IPS-NIHi7 (cell line): ENCODE data around the gene DNM3.

Experiments
- DNase-seq: peaks from one replicate; pipeline ENCODE4 v3.0.0; 2012; ENCODE audit warnings: mixed read lengths; ENCODE audit errors: extremely low spot score

Gene DNM3

GRCh38 chr1:171817511-171818265, 23.6 kb upstream of the DNM3 start:
- peak; percentile 66 for DNase-seq

DNA sequence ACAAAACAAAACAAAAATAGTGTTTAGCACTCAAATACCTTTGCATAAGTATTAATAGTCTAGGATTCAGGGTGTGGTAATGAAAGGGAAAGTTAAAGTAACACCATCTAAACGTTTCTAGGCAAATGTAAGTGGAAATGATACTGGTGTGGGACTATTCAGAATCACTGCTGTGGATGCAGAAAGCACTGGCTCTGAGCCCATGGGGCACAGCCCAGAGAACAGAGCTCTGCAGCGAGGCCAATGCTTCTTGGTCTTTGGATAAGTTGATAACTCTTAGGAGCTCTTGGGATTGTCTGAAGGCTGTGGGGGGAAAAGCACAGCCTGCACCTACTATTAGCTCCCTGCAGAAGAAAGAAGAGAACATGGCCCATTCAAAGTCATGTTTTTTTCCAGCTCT, 21.4 kb upstream of the DNM3 start:
- no peak for DNase-seq

DNA sequence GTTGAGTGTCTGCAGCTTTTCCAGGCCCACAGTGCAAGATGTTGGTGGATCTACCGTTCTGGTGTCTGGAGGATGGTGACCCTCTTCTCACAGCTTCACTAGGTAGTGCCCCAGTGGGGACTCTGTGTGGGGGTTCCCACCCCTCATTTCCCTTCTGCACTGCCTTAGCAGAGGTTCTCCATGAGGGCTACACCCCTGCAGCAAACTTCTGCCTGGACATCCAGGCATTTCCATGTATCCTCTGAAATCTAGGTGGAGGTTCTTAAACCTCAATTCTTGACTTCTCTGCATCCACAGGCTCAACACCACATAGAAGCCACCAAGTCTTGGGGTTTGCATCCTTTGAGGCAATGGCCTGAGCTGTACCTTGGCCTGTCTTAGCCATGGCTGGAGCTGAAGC, 14.3 kb upstream of the DNM3 start:
- DNase-seq = no peak

- DNase-seq = no peak
Measured at GRCh38 chr1:171828794-171829193, 12.5 kb upstream of the DNM3 start.

DNA sequence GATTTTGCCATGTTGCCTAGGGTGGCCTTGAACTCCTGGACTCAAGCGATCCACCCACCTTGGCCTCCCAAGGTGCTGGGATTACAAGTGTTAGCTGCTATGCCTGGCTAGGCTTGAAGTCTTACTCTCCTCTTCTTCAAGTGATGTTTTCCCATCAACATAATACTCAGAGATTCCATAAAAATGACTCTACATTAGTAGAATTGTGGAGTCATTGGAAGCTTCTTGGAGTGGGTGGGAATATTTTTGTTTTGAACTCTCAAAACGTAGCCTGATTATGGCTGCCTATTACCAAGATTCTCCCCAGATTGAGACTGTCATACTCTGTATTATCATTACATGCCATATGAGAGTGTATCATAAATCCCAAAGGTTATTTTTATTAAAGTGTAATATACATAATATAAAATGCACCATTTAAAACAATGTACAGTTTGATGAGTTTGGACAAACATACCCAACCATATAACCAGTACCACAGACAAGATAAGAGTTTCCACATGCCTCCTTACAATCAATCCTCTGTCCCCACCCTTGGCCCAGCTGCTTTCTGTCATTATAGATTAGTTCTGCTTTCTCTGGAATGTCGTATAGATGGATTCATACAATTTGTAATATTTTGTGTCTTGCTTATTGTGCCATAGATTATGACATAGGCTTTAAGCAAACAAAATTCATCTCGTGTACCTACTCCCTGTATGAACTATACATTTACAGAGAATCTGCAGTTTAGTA, 8.0 kb upstream of the DNM3 start:
- no peak for DNase-seq

DNA sequence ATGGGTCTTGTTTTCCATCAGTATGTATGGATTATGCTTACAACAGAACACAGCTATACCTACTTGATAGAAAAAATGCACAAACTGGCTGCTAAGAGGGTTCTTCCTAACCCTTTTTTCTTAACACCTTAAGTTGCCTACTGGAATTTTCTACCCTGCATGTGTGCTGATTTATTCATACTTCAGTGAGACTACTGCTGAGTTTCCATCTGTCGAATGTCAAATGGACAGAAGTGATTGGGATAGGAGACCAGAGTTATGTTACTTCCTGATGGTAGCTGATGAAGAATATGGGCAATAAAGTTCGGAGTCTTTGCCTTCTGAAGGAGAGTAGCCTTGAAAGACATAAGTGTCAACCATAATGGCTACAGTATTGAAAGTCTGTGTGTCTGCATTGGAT, 6.5 kb upstream of the DNM3 start:
- DNase-seq = no peak

GRCh38 chr1:171835891-171836290, 5.4 kb upstream of the DNM3 start:
- DNase-seq = no peak

- DNase-seq = peak; percentile 47
Measured at GRCh38 chr1:171841931-171842761, 848 bp downstream of the DNM3 start.

GRCh38 chr1:171844381-171844780, 3.1 kb downstream of the DNM3 start:
- DNase-seq = no peak

GRCh38 chr1:171845998-171846397, 4.7 kb downstream of the DNM3 start:
- DNase-seq = no peak

GRCh38 chr1:171849245-171849898, 8.1 kb downstream of the DNM3 start:
- no peak for DNase-seq

DNA sequence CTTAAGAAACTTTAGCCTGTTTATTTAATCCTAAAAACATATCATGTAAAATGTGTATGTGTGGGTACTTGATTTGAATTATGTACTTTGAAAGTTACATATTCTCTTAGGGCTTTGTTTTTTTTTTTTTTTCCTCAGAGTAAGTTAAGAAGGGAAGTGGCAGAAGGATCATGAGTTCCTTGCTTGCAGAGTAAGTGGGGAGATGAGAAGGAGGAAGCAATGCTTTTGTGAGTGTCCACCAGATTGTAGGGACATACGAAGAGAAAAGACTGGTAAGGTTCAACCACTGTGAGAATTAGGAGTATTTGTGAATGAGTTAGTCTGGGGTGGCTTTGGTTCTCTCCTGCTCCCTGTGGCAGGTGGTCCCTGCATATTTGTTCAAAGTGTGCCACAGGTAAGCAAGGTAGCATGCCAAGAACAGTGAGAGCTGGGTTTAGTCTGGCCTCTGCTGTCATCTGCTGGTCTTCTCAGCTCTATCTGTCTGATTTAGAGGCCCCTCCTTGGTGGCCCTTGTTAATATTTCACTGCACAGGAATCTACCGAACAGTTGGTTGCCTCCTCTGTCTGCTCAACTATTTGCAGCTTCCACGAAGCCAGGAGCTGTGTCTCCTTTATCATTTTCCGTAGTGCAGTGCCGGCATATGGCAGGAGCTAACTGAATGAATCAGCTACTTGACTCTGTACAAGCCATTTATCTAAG, 9.5 kb downstream of the DNM3 start:
- DNase-seq = no peak

DNA sequence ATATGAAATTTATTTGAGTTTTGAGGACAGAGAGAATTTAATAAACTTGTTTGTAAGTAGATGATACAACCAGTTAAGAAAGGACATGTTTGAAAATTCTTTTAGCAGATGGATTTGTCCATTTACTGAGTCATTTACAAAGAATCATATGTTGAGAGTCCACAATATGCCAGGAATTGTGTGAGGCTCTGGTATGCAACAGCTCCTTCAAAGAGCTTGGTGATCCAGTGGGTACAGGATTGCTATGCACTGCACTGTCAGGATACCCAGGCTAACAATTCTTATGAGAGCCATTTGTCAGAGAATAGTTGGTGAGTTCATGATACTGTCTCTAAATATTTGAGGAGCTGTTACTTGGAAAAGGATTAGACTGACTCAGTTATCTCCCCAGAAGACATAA, 11.0 kb downstream of the DNM3 start:
- no peak for DNase-seq

GRCh38 chr1:171855381-171855780, 14.1 kb downstream of the DNM3 start:
- DNase-seq = no peak

DNA sequence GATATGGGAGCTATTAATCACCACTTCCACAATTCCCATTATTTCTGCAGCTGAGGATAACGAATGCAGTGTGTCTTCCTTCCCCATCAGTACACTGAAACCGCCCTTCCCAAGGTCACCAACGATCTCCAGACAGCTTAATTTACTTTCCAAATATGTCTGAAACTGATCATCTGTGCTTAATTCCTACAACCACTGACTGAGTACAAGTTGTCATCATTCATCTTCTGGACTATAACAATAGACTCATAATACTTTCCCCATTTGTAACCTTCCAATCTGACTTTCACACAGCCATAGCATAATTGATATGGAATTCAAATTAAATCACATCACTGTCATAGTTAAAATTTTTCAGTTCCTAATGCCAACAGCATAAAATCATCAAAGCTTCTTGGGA, 17.4 kb downstream of the DNM3 start:
- DNase-seq = no peak

DNA sequence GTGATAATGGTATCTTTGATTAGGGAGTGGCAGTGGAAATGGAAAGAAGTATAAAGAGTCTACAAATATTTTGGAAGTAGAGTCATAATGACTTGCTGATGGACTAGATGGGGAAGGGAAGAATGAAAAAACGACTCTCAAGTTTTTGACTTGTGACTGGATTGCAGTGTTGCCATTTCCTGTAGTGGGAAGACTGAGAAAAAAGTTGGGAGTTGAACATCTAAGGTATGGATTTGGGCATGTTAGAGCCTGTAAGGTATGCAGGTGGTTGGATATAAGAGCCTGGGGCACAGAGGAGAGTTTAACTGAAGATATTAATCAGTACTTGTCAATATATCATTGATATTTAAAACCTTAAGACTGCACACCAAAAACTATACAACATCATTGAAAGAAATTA, 19.4 kb downstream of the DNM3 start:
- no peak for DNase-seq

GRCh38 chr1:171863531-171863930, 22.2 kb downstream of the DNM3 start:
- no peak for DNase-seq

DNA sequence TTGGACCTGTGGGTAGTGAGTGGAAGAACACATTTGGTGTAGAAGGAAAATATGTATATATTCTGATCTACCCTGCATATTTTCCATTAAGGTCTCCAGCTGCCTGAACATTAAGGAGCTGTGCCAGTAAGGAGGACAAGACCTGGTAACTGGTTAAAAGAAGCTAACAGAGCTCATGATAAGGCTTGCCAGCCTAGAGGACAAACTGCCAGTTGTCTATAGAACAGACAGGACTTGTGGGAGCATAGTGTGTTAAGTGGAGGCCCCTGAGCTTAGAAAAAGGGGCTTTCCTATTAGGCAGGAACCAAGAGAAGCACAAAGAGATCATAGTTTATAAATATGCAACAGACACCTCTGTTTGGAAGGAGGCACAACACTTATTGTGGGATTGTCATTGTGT, 23.0 kb downstream of the DNM3 start:
- no peak for DNase-seq

GRCh38 chr1:171865106-171865505, 23.8 kb downstream of the DNM3 start:
- no peak for DNase-seq

GRCh38 chr1:171867236-171867635, 25.9 kb downstream of the DNM3 start:
- DNase-seq = no peak

- no peak for DNase-seq
Measured at GRCh38 chr1:171868217-171868803, 27.0 kb downstream of the DNM3 start.
